Progenitor cell of endocrine pancreas (in vitro differentiated cells): Measurements from ENCODE around the gene ID2. TPM values are rescaled to one million over a fixed set of nuclear protein-coding genes. Genes with fewer than 3 reads are reported as not detected.
A peak's percentile ranks its signal among the peaks of the same experiment; 100 is the strongest.

Experiments used
- DNase-seq: peaks from one replicate; pipeline ENCODE4 v3.0.0; 2021; ENCODE audit warnings: low spot score; ENCODE audit not compliant: unreplicated experiment
- H3K27ac Mint-ChIP-seq: 2 replicates; pipeline ENCODE4 v1.8.0; 2021; ENCODE audit warnings: mild to moderate bottlenecking, moderate library complexity, mixed read lengths
- H3K27me3 Mint-ChIP-seq: 2 replicates; pipeline ENCODE4 v1.8.0; 2021; ENCODE audit warnings: mixed read lengths
- H3K36me3 Mint-ChIP-seq: 2 replicates; pipeline ENCODE4 v1.8.0; 2022; ENCODE audit warnings: mixed read lengths; ENCODE audit not compliant: insufficient read depth
- H3K4me1 Mint-ChIP-seq: 2 replicates; pipeline ENCODE4 v1.8.0; 2021; ENCODE audit warnings: low read depth, mixed read lengths
- H3K4me3 Mint-ChIP-seq: 2 replicates; pipeline ENCODE4 v1.8.0; 2021; ENCODE audit warnings: low read depth, mild to moderate bottlenecking, moderate library complexity, mixed read lengths
- H3K9me3 Mint-ChIP-seq: 2 replicates; pipeline ENCODE4 v1.8.0; 2021; ENCODE audit warnings: low read depth, mixed read lengths
- CTCF ChIP-seq: fragments of 200-600 bp; sonication (generic); IDR thresholded peaks from one replicate; pipeline ENCODE4 v1.5.0; 2021; ENCODE audit warnings: antibody characterized with exemption, mild to moderate bottlenecking; ENCODE audit not compliant: unreplicated experiment
- total RNA-seq: library from RNA; stranded (reverse); gene quantifications from 2 replicates; pipeline ENCODE4 v1.2.1, GENCODE V29; 2021

The ID2 gene
- total RNA-seq, 1 donor from 2014 or later, result 304 TPM

- DNase-seq, result no peak
- peaks cover 57% of the 10 kb centered on the region for H3K4me1 Mint-ChIP-seq
- H3K27me3 Mint-ChIP-seq, result no peaks in the 10 kb centered on the region
- no peaks in the 10 kb centered on the region for H3K36me3 Mint-ChIP-seq
- no peaks in the 10 kb centered on the region for H3K9me3 Mint-ChIP-seq
- no peak overlapping the region for H3K4me3 Mint-ChIP-seq
- TF ChIP-seq CTCF, result no peak
- peak overlapping the region; percentile 65 for H3K27ac Mint-ChIP-seq
Observed at GRCh38 chr2:8634466-8635172, 47.2 kb upstream of the ID2 start.

- Mint-ChIP-seq H3K4me1 (peaks cover 48% of the 10 kb centered on the region), H3K4me3 (no peak overlapping the region), H3K9me3 (no peaks in the 10 kb centered on the region), H3K27me3 (no peaks in the 10 kb centered on the region), H3K27ac (peak overlapping the region; percentile 68), H3K36me3 (no peaks in the 10 kb centered on the region)
- DNase-seq, result no peak
- TF ChIP-seq CTCF, result no peak
Observed at GRCh38 chr2:8636041-8636491, 45.8 kb upstream of the ID2 start.

- no peak for TF ChIP-seq CTCF
- H3K27ac Mint-ChIP-seq, result peak overlapping the region; percentile 68
- H3K9me3 Mint-ChIP-seq, result no peaks in the 10 kb centered on the region
- DNase-seq, result no peak
- H3K36me3 Mint-ChIP-seq, result no peaks in the 10 kb centered on the region
- no peaks in the 10 kb centered on the region for H3K27me3 Mint-ChIP-seq
- peak overlapping the region; percentile 10 for H3K4me3 Mint-ChIP-seq
- H3K4me1 Mint-ChIP-seq, result peaks cover 47% of the 10 kb centered on the region
Observed at GRCh38 chr2:8636721-8637636, 44.9 kb upstream of the ID2 start.

- no peak for DNase-seq
- TF ChIP-seq CTCF, result no peak
- H3K27me3 Mint-ChIP-seq, result no peaks in the 10 kb centered on the region
- H3K4me1 Mint-ChIP-seq, result peaks cover 48% of the 10 kb centered on the region
- peak overlapping the region; percentile 80 for H3K27ac Mint-ChIP-seq
- no peaks in the 10 kb centered on the region for H3K9me3 Mint-ChIP-seq
- H3K4me3 Mint-ChIP-seq, result peak overlapping the region; percentile 11
- no peaks in the 10 kb centered on the region for H3K36me3 Mint-ChIP-seq
Observed at GRCh38 chr2:8638327-8638726, 43.5 kb upstream of the ID2 start.

- Mint-ChIP-seq H3K4me1 (peaks cover 42% of the 10 kb centered on the region), H3K36me3 (no peaks in the 10 kb centered on the region), H3K27me3 (no peaks in the 10 kb centered on the region), H3K27ac (no peak overlapping the region), H3K9me3 (no peaks in the 10 kb centered on the region), H3K4me3 (no peak overlapping the region)
- DNase-seq, result no peak
- no peak for TF ChIP-seq CTCF
Observed at GRCh38 chr2:8639122-8639635, 42.7 kb upstream of the ID2 start.
